Right kidney (tissue), 1 donor: ENCODE measurements around the gene PRPSAP2.
"Not testable (repeated sequence)": the region's sequence is repeated elsewhere in the genome, so short reads cannot be mapped to it uniquely, and the experiment has no call there.

Source experiments
- DNase-seq: peaks from one replicate; pipeline ENCODE4 v3.0.0-alpha.2; 2016

The PRPSAP2 gene

GRCh38 chr17:18877104-18877645 is 19.2 kb downstream of the PRPSAP2 start:
- DNase-seq, result no peak

DNA sequence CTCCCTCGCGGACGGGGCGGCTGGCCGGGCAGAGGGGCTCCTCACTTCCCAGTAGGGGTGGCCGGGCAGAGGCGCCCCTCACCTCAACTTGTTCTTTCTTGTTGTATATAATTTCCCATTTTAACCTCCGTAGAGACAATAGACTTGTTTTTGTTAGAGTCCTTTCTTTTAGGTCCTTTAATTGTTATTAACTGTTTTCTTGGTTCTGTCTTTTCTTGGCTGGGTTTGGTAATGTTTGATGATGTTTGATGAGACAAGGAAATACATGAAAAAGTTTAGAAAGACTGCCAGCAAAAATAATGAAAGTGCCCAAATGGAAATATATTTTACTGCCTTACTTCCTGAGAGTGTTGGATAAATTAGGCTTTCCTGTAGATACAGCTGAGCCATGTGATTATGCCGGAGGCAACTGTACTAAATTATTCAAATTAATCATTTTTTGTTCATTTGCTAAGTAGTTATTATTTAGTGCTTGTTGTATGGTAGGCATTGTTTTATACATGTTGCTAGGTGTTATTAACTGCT is 30.9 kb downstream of the PRPSAP2 start:
- DNase-seq, result no peak

DNA sequence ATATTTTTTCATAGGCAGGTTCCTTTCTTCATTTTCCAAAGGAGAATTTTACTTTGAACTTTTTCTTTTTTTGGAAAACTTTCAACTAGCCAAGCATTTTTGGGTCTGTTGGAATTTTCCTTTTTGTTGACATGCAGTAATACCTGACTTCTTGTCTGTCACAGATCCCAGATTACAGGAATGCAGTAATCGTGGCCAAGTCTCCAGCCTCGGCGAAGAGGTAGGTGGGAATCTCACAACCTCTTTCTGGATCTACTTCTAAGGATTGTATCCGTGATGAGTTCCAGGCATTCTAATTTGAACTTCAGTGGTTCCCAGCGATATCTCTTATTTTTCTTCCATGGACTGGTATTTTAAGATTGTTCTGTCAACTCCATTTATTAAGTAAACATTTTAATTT is 31.7 kb downstream of the PRPSAP2 start:
- no peak for DNase-seq

DNA sequence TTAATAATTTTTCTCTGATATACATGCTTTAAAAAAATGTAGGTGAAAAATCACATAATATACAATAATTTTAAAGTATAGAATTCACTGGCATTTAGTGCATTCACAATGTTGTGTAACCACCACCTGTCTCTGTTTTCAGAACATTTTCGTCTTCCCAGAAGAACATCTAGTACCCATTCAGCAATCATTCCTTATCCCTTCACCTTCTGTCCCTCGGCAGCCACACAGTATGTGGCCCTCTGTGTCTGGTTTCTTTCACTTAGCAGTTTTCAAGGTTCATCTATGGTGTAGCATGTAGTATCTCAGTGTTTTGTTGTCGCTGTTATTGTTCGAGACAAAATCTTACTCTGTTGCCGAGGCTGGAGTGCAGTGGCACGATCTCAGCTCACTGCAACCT is 33.6 kb downstream of the PRPSAP2 start:
- DNase-seq, result no peak

DNA sequence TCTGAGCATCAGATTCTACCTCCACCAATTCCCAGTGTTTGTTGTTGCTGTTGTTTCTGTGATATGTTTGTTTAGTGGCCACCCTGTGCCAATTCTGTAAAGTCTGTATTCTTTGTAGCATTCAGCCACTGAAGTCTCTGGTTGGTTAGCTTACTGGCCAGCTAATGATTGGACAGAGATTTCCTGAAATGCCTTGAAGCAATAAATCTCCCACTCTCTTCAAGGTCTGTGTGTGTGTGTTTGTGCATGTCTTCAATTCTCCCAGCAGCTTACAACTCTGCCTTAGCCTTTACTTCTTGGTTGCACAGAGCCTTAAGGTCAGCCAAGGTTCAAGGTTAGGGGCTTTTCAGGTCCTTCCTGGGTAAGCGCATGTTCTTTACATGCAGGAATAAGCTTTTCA is 38.2 kb downstream of the PRPSAP2 start:
- DNase-seq, result no peak

- DNase-seq, result no peak
Observed at GRCh38 chr17:18896947-18897346, 39.0 kb downstream of the PRPSAP2 start.

DNA sequence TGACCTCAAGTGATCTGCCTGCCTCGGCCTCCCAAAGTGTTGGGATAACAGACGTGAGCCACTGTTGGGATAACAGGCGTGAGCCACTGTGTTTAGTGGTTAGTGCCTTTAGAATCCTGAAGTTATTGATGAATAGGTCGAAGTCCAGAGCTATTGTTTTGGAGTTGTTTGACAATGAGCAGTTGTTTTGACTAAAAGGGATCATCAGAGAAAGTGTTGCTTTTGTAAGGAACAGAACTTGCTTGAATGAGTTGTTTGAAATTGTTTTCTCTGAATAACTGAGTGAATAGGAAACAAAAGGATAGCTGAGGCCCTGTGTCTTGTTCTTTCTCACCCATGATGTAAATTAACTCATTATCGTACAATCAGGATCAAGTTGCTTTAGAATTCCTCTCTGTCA is 46.6 kb downstream of the PRPSAP2 start:
- DNase-seq, result no peak

GRCh38 chr17:18905226-18905625 is 47.3 kb downstream of the PRPSAP2 start:
- DNase-seq, result no peak

DNA sequence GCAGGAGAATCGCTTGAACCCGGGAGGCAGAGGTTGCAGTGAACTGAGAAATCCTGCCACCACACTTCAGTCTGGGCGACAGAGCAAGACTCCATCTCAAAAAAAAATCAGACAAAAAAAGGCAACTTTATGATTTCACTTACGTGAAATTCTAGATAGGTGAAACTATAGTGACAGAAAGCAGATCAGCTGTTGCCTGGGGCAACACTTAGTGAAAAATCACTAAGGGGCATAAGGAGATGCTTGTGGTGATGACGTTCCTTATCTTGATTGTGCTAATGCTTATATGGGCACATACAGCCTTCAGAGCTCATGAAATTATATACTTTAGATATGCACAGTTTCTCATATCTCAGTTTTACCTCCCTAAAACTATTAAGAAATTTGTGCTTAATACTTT is 52.4 kb downstream of the PRPSAP2 start:
- DNase-seq, result no peak

GRCh38 chr17:18910881-18911280 is 53.0 kb downstream of the PRPSAP2 start:
- DNase-seq, result no peak

GRCh38 chr17:18916816-18917500 is 59.0 kb downstream of the PRPSAP2 start:
- no peak for DNase-seq

DNA sequence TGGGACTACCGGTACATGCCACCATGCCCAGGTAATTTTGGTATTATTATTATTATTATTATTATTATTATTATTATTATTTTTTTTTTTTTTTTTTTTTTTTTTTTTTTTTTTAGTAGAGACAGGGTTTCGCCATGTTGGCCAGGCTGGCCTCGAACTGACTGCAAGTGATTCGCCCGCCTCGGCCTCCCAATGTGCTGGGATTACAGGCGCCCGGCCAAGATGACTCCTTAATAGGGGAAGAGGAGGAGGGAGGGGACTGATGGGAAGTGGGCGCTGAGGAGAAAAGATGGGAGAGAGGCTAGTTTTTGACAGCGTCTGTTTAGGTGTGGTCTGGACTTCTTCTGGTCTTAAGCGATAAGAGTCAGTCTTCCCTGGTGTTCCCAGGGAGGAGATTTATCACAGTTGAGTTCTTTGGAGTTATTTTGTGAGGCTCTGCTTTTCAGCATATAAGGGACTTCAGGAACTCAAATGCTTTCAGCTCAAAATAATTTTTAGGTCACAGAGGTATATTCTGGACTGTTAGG is 59.6 kb downstream of the PRPSAP2 start:
- DNase-seq, result no peak

DNA sequence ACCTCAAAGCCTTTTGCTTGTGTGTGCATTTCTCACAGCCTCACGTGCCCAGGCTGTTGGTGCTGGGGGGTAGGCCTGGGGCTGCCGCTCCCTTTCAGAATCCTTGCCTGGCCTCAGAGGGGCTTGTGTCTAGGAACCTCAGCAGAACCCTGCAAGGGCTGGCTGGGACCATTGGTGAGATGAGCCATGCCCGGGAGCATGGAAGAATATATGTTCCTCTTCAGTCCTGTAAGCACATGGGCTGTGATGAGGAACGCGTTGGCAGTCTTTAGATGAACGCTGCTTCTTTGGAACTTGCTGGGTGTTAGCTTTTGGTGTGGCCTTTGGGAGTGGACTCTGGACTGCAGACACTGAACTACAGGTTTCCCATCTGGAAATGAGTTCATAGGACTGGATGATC is 62.0 kb downstream of the PRPSAP2 start:
- DNase-seq, result no peak

GRCh38 chr17:18920911-18921441 is 63.0 kb downstream of the PRPSAP2 start:
- no peak for DNase-seq

DNA sequence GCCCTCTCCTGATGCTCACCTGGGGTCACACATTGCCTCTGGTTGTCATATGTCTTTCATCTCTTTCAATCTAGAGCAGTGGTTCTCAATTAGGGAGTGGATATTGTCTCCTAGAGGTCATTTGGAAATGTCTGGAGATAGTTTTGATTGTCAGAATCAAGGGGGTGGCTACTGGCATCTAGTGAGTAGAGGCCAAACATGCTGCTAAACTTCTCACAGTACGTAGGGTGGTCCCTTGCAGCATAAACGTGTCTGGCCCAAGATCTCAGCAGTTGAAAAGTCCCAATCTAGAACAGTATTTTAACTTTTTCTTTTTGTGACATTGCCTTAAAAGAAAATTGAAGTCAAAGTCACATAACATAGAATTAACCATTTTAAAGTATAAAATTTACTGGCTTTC is 63.6 kb downstream of the PRPSAP2 start:
- DNase-seq, result no peak

DNA sequence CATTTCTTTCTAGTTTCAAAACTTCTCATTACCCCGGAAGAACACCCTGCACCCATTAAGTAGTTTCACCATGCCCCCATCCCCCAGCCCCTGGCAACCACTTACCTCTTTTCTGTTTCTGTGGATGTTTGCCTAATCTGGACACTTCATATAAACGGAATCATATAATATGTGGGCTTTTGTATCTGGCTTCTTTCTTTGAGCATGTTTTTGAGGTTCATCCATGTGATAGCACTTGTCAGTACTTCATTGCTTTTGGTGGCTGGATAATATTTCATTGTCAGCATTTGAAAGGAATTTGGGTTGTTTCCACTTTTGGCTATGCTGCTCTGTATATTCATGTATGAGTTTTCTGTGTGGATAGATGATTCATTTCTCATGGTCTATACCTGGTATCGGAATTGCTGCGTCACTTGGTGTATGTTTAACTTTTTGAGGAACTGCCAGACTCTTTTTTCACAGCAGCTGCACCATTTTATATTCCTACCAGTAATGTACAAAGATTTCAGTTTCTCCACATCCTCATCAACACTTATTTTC is 64.1 kb downstream of the PRPSAP2 start:
- no peak for DNase-seq

DNA sequence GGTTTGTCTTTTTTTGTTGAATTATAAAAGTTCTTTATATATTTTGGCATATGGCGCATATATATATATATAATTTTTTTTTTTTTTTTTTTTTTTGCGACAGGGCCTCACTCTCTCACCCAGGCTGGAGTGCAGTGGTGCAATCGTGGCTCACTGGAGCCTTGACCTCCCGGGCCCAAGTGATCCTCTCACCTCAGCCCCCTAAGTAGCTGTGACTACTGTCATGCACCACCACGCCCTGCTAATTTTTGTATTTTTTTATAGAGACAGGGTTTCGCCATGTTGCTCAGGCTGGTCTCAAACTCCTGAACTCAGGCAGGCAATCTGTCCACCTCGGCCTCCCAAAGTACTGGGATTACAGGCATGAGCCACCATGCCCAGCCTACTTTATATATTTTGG is 64.7 kb downstream of the PRPSAP2 start:
- DNase-seq, result not testable (repeated sequence)

DNA sequence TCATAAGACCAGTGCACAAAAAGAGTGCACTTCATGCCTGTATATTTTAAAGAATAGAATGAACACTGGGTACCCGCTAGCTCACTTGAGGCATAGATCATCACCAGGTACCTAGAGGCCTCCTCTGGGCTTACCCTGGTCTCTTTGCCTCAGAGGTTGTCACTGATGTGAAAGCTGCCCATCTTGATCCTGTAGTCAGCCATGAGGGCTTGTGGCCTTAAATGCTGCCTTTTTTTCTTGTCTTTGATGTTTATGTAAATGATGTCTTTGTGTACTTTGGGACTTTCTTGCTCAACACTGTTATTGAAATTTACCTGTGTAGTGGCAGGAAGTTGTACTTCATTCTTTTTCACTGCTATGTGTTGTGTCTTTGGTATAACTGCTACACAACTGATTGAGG is 67.3 kb downstream of the PRPSAP2 start:
- no peak for DNase-seq

DNA sequence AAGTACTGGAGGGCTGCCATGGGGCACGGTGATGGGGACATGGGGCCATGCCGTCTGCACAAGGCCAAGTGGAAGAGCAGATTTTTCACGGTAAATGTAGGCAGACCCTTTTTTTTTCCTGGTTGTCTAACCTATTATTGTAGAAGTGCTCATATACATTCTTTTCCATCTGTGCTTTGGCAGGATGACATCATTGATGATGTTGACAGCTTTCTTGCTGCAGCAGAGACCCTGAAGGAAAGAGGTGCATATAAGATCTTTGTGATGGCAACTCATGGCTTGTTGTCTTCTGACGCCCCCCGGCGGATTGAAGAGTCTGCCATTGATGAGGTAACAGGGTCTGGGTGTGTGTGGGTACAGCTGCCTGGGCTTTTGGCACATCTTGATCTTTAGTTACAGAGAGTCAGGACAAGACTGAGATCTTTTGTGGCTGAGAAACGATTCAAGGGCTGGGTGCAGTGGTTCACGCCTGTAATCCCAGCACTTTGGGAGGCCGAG is 70.7 kb downstream of the PRPSAP2 start:
- no peak for DNase-seq

DNA sequence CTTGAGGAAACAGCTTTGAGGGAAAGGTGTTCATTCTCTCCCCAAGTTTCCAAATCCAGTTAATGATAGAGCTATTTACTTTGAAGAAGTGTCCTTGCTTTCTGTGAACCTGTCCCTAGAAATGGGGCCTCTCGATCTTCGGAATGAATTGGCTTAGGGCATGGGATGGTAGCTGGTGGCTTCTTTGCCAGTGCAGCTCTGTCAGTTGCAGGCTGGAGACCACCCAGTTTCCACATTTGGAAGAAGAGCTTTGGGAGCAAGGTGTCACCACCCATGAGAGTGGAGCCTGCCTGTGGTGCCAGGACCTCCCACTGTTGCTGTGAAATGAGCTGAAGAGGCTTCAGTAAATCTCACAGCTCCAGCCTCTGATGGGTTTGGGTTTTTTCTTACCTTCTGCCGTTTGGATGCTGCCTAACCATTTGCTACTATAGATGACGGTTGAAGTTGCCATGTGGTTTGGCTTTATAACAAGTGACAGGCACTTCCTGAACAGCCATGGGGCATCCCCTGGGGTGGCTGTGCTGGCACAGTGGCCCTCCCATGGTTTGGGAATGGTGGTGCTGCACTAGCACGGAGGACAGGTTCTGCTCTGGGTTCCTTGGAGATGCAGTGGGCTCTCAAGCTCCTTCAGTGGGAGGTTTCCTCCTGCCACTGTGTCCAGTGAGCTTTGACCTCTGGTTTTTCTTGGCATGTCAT is 74.6 kb downstream of the PRPSAP2 start:
- DNase-seq, result no peak

DNA sequence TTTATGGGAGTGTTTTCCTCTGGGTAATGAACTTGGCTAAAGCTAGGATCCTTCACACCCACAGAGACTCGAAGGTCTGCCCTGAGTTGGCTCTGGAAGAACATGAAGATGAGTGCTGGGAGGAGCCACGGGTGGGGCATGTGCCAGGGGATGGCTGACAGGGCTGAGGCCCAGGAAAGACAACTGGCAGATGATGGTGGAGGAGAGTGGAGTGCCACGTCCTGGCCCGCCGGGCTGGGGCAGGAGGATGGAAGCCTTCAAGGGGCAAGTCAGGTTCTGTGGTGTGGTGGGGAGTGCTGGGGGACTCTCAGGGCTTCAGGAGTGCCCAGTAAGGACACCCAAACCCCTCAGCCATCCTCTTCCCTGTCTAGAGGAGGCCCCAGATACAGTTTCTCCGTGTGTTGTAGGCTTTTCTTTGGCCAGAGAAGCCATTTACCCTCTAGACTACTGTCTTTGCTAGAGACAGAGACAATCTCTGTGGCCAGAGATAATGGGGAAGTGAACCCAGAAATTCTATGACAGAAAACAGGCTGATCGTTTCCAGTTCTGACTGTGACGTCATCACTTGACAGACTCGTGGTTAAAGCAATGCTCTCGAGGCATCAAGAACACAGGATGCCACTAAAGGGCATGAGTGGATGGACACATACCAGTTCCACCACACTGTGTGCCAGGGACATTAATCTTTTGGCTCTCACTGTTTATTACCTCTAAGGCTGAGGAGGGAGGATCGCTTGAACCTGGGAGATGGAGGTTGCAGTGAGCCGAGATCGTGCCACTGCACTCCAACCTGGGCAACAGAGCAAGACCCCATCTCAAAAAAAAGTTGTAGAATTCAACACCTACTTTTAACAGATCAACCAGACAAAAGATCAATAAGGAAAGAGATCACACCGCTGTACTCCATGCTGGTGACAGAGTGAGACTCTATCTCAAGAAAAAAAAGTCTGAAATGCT is 75.4 kb downstream of the PRPSAP2 start:
- no peak for DNase-seq
